ENCODE results near the gene RASGRF1.

- TF ChIP-seq POLR2A (IDR thresholded peaks at IDR 0.05) (no peak), CTCF (IDR thresholded peaks at IDR 0.05 in 4 of 5, conservative IDR thresholded peaks at IDR 0.05 in 1 of 5) (no peak)
Measured at GRCh38 chr15:79116771-79117170, 26.2 kb upstream of the RASGRF1 start.
